HEK293 (cell line): ENCODE results near the gene PRSS48.
"Not testable (repeated sequence)": the region's sequence is repeated elsewhere in the genome, so short reads cannot be mapped to it uniquely, and the experiment has no call there.

Source experiments
- CTCF ChIP-seq: fragments of 450-650 bp; formaldehyde crosslinking; IDR thresholded peaks from 2 replicates; pipeline ENCODE4 v1.5.1; 2016; ENCODE audit warnings: missing biosample characterization, missing genetic modification characterization
- MZF1 ChIP-seq: fragments of 450-650 bp; formaldehyde crosslinking; IDR thresholded peaks from 2 replicates; pipeline ENCODE4 v1.5.1; 2017; ENCODE audit warnings: missing biosample characterization, missing genetic modification characterization, borderline replicate concordance
- RBAK ChIP-seq: fragments of 450-650 bp; formaldehyde crosslinking; IDR thresholded peaks from 2 replicates; pipeline ENCODE4 v1.5.1; 2016; ENCODE audit warnings: missing biosample characterization, missing genetic modification characterization
- REST ChIP-seq: fragments of 450-650 bp; formaldehyde crosslinking; IDR thresholded peaks from 2 replicates; pipeline ENCODE4 v1.5.1; 2016; ENCODE audit warnings: missing biosample characterization, missing genetic modification characterization
- SP7 ChIP-seq: fragments of 450-650 bp; formaldehyde crosslinking; IDR thresholded peaks from 2 replicates; pipeline ENCODE4 v1.5.1; 2016; ENCODE audit warnings: missing biosample characterization, missing genetic modification characterization
- ZBTB7A ChIP-seq: fragments of 450-650 bp; formaldehyde crosslinking; IDR thresholded peaks from 2 replicates; pipeline ENCODE4 v1.5.1; 2016; ENCODE audit warnings: low read depth, missing biosample characterization, missing genetic modification characterization
- ZNF112 ChIP-seq: fragments of 450-650 bp; formaldehyde crosslinking; IDR thresholded peaks from 2 replicates; pipeline ENCODE4 v1.5.0; 2017; ENCODE audit warnings: missing biosample characterization, missing genetic modification characterization
- ZNF350 ChIP-seq: fragments of 450-650 bp; formaldehyde crosslinking; IDR thresholded peaks from 2 replicates; pipeline ENCODE4 v1.5.0; 2017; ENCODE audit warnings: missing biosample characterization, mild to moderate bottlenecking, missing genetic modification characterization
- ZNF571 ChIP-seq: fragments of 450-650 bp; formaldehyde crosslinking; IDR thresholded peaks from 2 replicates; pipeline ENCODE4 v1.5.0; 2017; ENCODE audit warnings: missing biosample characterization, missing genetic modification characterization
- ZNF639 ChIP-seq: fragments of 450-650 bp; formaldehyde crosslinking; IDR thresholded peaks from 2 replicates; pipeline ENCODE4 v1.5.1; 2016; ENCODE audit warnings: missing biosample characterization, missing genetic modification characterization

GRCh38 chr4:151268905-151269304 is 8.1 kb upstream of the PRSS48 start:
- not testable (repeated sequence) for TF ChIP-seq RBAK; CTCF; ZNF350; ZNF112 (tag by site-specific recombination); ZNF639 (tag by site-specific recombination); REST (tag by site-specific recombination); ZNF571; ZBTB7A (tag by site-specific recombination); SP7 (tag by site-specific recombination); MZF1 (tag by site-specific recombination)
